NCI-H345 treated with DMSO at 0.1 percent for 48 hours (cell line): Measurements from ENCODE around the gene DBN1.

Source experiments
- DNase-seq: peaks from one replicate; lab custom pipeline; 2025; ENCODE audit not compliant: unreplicated experiment; lab: John Stamatoyannopoulos, UW

The DBN1 gene

DNA sequence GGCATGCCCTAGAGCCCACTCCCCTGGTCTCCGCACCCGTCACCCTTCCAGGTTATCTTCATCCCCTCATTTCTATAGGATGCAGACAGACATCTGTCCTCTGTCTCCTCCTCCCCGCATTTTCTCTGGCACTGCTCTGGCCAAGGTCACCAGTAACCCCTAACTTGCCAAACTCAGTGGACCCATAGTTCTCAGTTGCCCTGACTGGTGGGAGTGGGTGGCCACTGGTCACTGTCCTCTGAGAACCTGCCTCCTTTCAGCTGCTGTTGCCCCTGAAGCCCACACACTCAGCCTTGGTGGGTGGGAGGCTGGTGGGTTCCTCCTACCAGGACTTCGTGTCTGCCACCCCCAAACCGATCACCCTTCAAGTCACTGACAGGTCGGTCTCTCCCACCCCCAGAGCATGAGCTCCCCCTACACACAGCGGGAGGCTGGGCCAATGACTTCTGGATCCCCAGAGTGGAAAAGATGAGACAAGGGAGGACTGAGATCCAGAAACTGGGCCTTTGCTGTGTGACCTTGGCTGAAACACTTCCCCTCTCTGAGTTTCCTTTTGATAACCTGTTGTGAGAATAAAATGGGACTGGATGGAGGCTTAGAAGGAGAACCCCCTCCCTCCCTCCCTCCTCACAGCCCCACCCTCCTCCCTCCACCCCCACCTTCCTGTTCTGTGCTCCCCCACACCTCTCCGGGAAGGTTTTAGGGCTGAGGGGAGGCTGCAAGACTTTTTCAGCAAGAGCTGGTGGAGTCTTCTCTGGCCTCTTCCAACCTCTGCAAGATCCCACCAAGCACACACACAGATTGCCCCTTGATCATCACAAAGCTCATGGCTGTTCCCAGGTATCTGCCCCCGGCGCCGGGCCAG is 2.4 kb upstream of the DBN1 start:
- DNase-seq: no peak

DNA sequence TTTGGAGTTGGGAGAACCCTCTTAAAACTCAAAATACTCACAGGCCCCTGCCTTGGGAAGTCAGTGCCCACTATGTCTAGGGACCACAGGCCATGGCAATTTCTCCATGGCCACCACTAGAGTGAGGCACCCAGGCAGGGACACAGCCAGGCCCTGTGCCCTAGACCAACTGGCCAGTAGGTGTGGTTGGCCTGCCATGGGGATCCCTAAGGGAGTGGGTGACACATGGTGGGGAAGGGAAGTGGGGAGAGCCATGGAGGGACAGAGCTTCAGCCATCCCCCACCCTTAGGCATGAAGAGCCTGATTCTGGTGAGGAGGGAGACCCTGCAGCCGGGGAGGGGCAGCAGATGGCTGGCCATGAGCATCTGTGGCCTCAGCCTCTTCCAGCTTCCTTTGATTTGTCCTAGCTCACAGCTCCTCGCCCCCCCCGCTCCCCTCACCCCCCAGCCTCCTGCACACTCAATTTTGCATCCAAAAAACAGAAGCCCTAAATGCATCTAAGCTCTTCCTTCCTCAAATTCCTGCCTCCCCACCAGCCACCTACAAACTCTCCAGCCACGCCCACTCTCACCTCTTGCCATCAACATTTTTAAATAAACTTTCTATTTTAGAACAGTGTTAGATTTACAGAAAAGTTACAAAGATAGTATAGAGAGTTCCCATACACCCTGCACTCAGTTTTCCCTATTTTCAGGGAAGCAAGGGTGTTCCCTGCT is 1.6 kb upstream of the DBN1 start:
- DNase-seq: no peak

DNA sequence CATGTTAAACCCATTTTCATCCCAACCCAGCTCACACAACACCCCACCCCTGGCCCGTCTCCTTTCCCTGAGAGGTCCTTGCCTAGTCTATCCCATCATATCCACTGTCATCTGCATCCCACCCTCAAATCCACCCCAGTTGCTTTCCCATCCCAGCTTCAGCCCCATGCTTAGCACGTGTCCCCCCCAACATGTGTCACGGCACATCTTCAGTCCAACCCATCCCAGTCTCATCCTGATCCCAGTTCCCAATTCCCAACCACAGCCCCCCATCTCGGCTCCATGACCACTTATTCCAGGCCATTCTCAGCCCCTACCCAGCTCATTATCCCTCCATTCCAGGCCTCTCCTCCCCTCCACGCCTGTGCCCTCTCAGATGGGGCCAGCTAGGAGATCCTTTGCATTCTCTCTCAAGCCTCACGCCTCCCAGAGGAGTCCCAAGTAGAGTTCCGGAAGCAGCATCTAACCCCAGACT is 605 bp upstream of the DBN1 start:
- no peak for DNase-seq

DNA sequence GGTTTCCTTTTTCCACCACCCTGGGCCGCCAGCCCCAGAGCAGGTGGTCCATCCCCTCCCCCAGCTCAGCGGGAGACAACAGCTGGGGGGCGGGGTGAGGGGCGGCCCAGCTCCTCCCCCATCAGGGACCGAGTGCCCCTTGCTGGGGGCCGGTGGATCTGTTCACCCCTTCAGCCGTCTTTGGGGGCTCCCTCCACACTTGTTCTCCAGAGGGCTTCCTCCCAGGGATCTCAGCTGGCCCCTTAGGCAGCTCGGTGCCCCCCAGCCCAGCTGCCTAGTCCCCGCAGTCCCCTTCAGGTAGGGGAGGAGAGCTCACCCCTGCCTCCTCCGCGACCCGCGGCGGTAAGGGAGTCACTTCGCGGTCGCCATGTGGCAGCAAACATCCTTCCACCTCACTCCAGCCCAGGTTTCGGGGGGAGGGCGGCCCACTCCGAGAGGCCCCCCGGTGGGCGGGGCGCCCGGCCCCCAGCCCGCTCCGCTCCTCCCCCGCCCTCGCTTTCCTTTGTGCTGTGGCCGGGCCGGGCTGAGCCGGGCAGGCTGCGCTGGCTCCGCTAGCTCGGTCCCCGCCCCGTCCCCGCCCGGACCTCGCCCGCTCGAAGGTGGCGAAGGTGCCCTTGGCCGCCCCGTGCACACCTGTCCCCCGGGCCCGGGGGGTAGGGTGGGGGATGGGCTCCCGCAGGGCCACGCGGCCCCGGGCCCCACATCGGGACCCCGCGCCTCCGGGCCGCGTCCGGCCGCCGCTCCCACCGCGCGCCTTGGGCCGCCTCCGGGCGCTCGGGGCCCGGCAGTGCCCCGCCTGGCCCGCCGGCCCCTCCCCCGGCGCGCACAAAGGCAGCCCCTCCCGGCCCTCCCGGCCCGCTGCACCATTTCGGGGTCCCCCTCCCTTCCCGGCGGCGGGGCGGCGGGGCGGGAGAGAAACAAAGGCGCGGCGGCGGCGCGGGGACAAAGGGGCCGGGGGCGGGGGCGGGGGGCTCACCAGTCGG is 683 bp downstream of the DBN1 start:
- no peak for DNase-seq

DNA sequence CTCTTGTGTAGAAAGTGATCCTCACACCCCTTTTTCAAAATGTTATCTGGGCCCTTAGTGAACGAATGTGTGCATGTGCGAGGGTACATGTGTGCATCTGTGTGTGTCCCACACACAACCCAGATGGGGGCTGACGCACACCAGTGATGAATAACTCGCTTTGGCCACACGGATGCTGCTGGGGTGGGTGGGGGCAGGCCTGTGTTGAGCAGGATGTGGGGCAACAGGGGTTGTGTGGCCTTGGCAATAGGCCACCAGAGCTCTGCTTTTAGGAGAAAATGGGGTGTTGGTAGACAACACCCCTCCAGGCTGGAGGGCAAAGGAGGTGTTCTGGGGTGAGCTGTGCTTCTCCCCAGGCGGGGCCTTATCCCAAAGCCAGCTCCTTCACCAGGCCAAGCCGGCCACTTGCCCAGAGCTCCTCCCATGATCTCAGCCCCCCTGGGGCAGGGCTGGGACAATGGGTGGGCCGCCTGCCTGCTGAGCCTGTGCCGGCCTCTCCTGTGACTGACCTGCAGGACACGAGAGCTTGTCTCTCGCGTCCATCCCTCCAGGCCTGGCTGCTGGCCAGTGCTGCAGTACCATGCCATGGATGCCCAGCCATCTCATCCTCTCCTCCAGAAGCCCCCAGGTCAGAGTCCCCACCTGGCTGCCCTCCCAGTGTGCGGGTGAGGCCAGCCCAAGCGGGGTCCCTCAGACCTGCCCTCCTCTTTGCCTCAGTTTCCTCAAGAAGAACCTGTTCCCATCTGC is 1.7 kb downstream of the DBN1 start:
- DNase-seq: no peak

DNA sequence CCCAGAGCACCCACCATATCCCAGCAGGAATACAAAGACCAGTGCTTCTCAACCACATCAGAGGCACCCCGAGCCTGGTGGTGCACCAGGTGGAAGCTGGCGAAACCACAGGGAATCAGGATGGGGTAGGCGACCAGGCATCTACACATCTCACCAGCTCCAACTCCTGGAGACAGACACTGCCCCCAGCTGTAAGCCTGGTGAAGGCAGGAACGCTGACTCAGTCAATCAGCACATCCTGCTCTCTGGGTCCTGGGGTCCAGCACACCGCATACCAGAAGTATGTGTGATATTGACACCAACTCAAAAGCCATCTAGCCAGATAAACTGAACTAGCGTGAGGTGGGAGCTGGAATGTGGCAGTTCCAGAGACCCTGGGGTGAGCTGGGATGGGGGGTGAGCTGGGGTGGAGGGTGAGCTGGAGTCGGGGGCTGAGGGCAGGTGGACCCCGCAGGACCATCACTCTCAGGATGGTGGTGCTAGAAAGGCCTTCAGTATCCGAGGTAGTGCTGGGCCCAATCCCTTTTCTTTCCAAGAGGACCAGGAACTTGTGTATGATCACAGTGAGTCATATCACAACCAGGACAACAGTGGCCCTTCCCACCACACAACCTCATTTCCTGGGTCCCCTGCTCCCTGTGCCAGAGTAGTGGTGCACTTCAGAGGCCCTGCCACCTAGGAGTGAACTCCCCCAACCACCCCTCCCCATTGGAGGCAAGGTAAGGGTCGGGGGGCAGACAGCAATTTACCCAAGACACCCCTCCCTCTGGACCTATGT is 2.5 kb downstream of the DBN1 start:
- DNase-seq: no peak

DNA sequence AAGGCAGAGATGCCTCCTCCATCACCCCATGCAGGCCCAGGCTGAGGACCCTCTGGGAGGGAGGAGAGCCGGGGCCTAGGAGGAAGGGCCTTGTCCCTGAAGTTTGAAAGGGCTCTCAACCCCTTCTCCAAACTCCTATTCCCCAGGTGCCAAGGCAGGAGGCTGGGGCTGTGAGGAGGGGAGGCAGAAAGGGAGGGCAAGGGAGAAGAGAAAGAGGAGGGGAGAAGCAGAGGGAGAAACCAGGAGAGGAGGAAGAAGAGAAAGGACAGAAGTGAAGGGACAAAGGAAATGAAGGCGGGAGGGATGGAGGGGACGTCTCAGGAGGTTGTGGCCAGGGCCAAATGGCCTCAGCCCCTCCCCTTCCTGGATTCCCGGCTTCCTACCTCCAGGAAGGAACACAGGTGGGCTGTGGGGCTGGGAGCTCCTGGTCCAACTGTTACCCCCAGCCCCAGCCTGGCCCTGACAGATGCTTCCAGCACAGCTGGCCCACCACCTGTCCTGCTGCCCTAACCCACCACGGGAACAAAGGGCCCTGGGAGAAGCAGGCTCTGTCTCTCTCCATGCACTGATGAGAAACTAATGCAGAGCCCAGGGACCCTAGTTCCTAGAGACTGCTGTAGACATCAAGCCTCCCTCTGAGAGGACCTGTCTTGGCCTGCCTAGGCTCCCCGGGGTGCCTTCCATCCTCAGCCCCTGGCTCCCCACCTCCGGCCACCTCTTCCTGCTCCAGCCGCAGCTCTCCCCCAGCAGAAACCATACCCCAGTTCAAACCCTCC is 3.5 kb downstream of the DBN1 start:
- peak; percentile 55 for DNase-seq

DNA sequence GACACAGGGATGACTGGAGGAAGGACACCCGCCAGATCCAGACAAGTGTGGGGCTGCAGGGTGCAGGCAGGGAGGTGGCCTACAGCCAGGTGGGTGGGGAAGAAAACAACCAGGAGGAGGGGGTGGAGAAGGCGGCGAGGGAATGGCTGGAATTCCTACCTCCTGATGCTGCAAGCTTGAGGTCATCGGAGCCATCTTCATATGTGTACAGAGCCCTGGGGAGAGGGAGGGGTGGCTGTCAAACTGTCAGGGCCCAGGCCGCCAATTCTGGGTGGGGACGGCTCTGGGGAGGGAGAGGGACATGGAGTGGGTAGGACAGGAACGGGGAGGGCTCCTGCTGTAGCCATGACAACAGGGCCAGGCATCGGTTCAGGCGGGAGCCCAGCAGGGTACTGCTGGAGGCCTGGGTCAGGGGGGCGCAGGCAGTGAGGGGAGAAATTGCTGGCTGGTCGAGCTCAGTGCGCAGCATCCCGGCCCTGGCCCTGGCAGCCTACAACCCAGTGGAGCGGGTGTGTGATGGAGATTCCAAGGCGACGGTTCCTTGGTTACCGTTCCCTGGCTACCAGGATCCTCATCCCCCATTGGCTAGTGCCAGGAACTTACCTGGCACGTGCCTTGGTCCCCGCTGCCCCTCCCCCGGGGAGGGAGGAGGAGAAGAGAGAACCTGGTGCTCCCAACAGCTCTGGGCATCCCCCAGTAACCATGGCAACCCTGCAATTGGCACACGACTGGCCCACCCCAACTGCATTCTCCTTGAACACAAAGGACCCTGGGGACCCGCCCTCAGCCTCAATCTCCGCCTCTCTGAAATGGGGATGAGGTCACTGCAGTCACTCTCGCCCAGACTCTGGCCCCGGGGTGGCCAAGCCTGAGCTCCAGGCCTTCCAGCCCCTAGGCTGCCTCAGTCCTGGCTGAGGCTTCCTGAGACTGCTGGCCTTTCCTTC is 4.5 kb downstream of the DBN1 start:
- DNase-seq: no peak

DNA sequence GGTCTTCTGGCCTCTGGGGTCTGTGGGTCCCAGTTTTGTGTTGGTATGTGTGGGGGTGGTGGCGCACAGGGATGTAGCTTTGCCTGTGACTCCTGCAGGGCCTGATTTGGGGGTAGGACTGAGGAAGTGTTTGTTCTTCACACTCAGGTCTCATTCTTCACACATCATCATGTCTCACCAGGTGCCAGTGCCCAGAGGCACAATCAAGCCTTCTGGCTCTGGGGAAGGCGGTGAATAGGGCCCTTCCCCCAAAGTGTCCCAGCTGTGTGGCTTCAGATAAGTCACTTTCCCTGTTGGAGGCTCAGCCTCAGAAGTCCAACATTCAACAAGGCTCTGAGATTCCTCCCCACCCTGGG is 5.1 kb downstream of the DBN1 start:
- no peak for DNase-seq

DNA sequence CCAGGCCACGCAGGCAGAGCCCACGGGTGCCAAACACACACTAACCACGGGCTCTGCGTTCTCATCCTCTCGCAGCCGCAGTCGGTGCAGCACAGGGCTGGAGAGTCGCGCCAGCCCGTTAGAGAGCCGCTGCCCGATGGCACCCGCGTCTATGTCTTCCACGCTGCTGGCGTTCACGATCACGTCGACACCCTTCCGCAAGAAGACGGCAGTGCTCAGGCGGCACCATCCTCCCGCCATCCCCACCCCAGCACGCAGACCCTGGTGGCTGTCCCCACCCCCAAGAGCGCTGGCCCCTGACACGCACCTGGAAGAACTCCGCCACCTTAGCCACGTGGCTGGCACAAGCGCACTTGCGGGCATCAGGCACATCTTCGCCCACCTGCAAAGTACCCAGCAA is 6.0 kb downstream of the DBN1 start:
- DNase-seq: no peak

DNA sequence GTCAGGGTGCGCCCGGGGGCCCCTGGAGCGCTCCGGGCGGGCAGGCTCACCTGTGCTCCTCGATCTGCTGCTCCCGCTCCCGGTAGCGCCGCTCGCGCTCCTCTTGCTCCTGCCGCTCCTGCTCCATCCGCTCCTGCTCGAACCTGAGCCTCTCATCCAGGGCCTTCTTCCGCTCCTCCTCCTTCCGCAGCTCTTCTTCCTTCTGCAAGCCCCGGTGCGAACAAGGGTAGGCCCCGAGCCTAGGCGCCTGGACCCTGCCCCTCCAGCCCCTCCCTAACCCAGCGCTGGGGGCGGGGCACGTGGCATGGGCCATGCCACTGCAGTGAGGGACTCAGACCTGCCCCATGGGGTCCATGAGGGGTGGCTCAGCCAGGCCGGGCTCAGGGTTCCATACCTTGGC is 6.6 kb downstream of the DBN1 start:
- no peak for DNase-seq

DNA sequence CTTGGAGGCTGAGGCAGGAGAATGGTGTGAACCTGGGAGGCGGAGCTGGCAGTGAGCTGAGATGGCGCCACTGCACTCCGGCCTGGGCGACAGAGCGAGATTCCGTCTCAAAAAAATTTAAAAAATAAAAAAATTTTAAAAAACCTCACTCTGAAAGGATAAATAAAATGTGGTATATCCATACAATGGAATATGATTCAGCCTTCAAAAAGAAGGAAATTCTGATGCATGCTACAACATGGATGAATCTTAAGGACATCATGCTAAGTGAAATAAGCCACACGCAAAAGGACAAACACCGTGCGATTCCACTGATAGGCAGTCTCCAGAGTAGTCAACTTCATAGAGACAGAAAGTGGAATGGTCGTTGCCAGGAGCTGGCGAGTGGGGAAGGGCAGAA is 8.4 kb downstream of the DBN1 start:
- no peak for DNase-seq

DNA sequence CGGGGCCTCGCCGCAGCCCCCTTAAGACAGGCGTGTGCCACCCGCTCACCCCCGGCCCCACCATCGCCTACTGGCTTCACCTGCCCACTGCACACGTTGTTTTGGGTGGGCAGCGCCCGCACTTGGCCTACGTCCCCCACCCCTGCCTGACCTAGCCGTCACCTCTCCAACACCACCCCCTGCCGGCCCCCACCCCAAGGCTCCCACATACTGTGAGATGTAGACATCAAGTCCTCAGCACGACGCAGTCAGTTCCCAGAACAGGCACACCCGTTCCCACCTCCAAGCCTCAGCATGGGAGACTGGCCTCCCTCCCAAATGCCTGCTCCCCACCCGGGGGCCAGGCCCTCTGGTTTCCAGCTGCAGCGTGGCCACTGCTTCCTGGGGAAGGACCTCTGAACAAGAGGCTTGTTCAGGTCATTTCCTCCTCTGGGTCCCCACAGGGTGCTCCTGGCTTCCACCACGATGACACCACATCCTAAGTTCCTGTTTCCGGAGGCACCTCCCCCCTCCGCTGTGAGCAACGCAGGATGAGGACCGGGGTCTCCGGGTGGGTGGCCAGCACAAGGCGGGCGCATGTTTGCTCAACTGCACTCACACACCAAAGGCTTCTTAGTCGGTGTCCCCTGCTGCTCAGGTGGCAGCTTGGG is 11.3 kb downstream of the DBN1 start:
- no peak for DNase-seq

DNA sequence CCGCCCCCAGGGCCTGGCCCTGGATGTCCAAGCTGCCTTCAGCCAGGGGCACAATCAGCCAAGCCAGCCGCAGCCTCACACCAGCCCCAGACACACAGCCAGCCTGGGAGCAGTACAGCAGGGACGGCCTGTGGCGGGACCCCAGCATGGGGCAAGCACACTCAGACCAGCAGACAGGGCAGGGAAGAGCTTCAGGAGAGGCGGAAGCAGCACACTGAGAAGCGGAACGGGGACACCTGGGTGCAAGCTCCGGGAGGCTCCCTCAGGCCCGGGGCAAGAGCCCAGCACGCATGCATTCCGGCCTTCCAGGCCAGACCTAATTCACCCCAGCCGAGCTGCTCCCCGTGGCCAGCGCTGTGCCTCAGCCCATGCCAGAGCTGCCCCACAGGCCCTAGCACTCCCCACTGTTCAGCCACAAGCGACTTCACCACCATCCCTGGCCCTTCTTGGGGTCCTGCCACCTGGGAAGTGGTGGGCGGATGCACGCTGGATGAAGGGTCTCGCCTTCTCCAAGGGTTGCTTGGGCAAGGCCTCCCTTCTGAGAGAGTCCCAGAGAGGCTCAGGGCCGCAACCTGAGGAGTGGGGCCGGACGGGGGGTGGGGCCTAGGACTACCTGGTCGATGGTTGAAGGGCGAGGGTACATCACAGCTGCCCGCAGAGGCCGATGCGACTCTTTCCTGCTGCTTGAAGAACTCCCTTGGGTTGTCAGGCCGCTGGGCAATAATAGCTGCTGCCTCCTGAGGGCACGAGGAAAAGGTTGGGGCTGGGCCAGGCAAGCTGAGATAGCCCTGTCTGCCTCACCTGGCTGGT is 13.4 kb downstream of the DBN1 start:
- no peak for DNase-seq

DNA sequence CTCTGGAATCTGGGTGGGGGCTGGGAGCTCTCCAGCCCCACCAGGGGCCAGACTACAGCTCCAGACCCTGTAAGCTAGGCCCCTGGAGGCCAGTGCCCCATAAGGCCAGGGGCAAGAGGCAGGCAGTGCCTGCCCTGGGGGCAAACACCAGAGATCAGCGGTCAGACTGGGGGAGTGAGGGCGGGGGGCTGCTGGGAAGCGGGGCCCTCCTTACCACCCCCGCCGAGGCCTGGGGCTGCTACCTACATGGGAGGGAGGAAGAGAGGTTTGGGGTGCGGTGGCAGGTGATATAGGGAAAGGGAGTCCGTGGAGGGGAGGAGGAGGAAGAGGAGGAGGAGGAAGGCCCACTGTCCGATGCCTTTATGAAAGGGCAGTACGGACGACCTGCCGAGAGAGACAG is 14.1 kb downstream of the DBN1 start:
- DNase-seq: no peak

DNA sequence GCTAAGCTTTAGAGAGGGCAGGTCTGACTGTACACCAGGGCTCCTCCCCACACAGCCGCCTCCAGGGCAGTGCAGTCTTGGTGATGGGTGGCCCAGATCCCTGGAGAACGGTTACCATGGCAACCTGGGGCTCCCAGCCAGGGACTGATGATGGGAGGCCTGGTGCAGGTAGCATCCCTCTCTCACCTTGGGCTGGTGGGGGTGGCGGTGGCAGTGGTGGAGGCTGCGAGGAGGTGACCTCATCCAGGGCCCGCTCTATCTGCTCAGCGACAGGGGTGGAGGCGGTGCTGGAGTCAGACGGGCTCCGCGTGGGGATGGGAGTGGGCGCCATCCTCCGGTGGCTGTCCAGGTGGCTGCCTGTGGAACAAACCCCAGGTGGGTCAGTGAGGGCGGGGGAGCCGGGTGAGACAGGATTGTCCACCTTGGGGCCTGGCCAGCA is 14.5 kb downstream of the DBN1 start:
- DNase-seq: no peak
